Activated naive CD8-positive, alpha-beta T cell treated with anti-CD3 and anti-CD28 coated beads, Interleukin-2, amount 10 ng/mL, durations not matched to agents 7 days and 5 days (primary cell): Measurements from ENCODE around the gene RHEX. TPM values are rescaled to one million over a fixed set of nuclear protein-coding genes. Genes with fewer than 3 reads are reported as not detected.
A peak's percentile ranks its signal among the peaks of the same experiment; 100 is the strongest.
"Not testable (repeated sequence)": the region's sequence is repeated elsewhere in the genome, so short reads cannot be mapped to it uniquely, and the experiment has no call there.

Source experiments
- ATAC-seq: fragments of 150-1000 bp; cut with Tn5 transposase; one replicate; pipeline ENCODE4 v1.10.0; 2021; ENCODE audit warnings: low read depth, moderate library complexity
- POLR2A ChIA-PET: fragments of 350-600 bp; sonication (Branson Sonifier 250); formaldehyde crosslinking; loops from one replicate; lab custom pipeline; 2021; ENCODE audit warnings: antibody characterized with exemption; lab: Charles Lee
- DNase-seq: peaks from one replicate; pipeline ENCODE4 v3.0.0; 2021
- H3K27ac Mint-ChIP-seq: one replicate; pipeline ENCODE4 v1.8.0; 2022; ENCODE audit warnings: mild to moderate bottlenecking, mixed read lengths
- H3K27me3 Mint-ChIP-seq: one replicate; pipeline ENCODE4 v1.8.0; 2022; ENCODE audit warnings: mild to moderate bottlenecking, moderate library complexity, mixed read lengths
- H3K36me3 Mint-ChIP-seq: one replicate; pipeline ENCODE4 v1.8.0; 2021; ENCODE audit warnings: mild to moderate bottlenecking, mixed read lengths
- H3K4me1 Mint-ChIP-seq: one replicate; pipeline ENCODE4 v1.8.0; 2021; ENCODE audit warnings: mixed read lengths
- H3K4me3 Mint-ChIP-seq: one replicate; pipeline ENCODE4 v1.8.0; 2022; ENCODE audit warnings: mild to moderate bottlenecking, moderate library complexity, mixed read lengths
- H3K9me3 Mint-ChIP-seq: one replicate; pipeline ENCODE4 v1.8.0; 2021; ENCODE audit warnings: mixed read lengths
- total RNA-seq, 2 experiments: library from RNA; stranded (reverse); gene quantifications; one replicate each; pipeline ENCODE4 v1.2.3, GENCODE V29; 2021

The RHEX gene
- total RNA-seq, 2 experiments from 2014 or later, result not detected

GRCh38 chr1:206055639-206056323, 2.8 kb downstream of the RHEX start:
- POLR2A ChIA-PET, result interaction anchor here (1.0 kb wide), 1 partner anchor 25 kb away, joined by 3 read pairs; no protein-coding TSS in a partner anchor
- not testable (repeated sequence) for H3K9me3 Mint-ChIP-seq, H3K4me3 Mint-ChIP-seq, ATAC-seq, DNase-seq, H3K36me3 Mint-ChIP-seq, H3K27ac Mint-ChIP-seq
- H3K27me3 Mint-ChIP-seq, result peaks cover 24% of the 10 kb centered on the region
- H3K4me1 Mint-ChIP-seq, result peaks cover 11% of the 10 kb centered on the region

GRCh38 chr1:206058289-206058926, 5.4 kb downstream of the RHEX start:
- POLR2A ChIA-PET, H3K36me3 Mint-ChIP-seq, H3K27ac Mint-ChIP-seq, H3K4me1 Mint-ChIP-seq, DNase-seq, H3K4me3 Mint-ChIP-seq, ATAC-seq, H3K9me3 Mint-ChIP-seq: not testable (repeated sequence)
- peaks cover 26% of the 10 kb centered on the region for H3K27me3 Mint-ChIP-seq

GRCh38 chr1:206058927-206059292, 5.9 kb downstream of the RHEX start:
- POLR2A ChIA-PET, result no interaction called here

GRCh38 chr1:206059355-206059915, 6.5 kb downstream of the RHEX start:
- H3K4me1 Mint-ChIP-seq, result no peaks in the 10 kb centered on the region
- ATAC-seq (no peak), DNase-seq (no peak)
- H3K9me3 Mint-ChIP-seq, result peaks cover 2% of the 10 kb centered on the region
- H3K36me3 Mint-ChIP-seq, result no peaks in the 10 kb centered on the region
- POLR2A ChIA-PET, result no interaction called here
- peaks cover 26% of the 10 kb centered on the region for H3K27me3 Mint-ChIP-seq
- H3K4me3 Mint-ChIP-seq, result no peak overlapping the region
- H3K27ac Mint-ChIP-seq, result no peak overlapping the region

More at GRCh38 chr1:206058927-206059292, 5.9 kb downstream of the RHEX start:
- peaks cover 2% of the 10 kb centered on the region for H3K9me3 Mint-ChIP-seq
- DNase-seq (no peak), ATAC-seq (no peak)
- H3K27ac Mint-ChIP-seq, result no peak overlapping the region
- no peaks in the 10 kb centered on the region for H3K4me1 Mint-ChIP-seq
- H3K36me3 Mint-ChIP-seq, result no peaks in the 10 kb centered on the region
- peaks cover 26% of the 10 kb centered on the region for H3K27me3 Mint-ChIP-seq
- no peak overlapping the region for H3K4me3 Mint-ChIP-seq

- Mint-ChIP-seq H3K4me1 (peaks cover 1% of the 10 kb centered on the region), H3K36me3 (no peaks in the 10 kb centered on the region), H3K9me3 (peaks cover 2% of the 10 kb centered on the region), H3K27me3 (peaks cover 22% of the 10 kb centered on the region), H3K27ac (no peak overlapping the region), H3K4me3 (no peak overlapping the region)
- POLR2A ChIA-PET, result no interaction called here
- DNase-seq (no peak), ATAC-seq (no peak)
These were observed 7.9 kb downstream of the RHEX start for GRCh38 chr1:206060844-206061243.

GRCh38 chr1:206062464-206062863, 9.5 kb downstream of the RHEX start:
- Mint-ChIP-seq H3K36me3 (no peaks in the 10 kb centered on the region), H3K27me3 (peaks cover 26% of the 10 kb centered on the region), H3K4me3 (no peak overlapping the region), H3K4me1 (peaks cover 4% of the 10 kb centered on the region), H3K9me3 (peaks cover 2% of the 10 kb centered on the region), H3K27ac (no peak overlapping the region)
- DNase-seq (no peak), ATAC-seq (no peak)
- POLR2A ChIA-PET, result no interaction called here

GRCh38 chr1:206064001-206064400, 11.0 kb downstream of the RHEX start:
- ATAC-seq, result not testable (repeated sequence)

GRCh38 chr1:206064501-206064900, 11.5 kb downstream of the RHEX start:
- H3K4me3 Mint-ChIP-seq, H3K27ac Mint-ChIP-seq, ATAC-seq, POLR2A ChIA-PET, H3K9me3 Mint-ChIP-seq, DNase-seq, H3K36me3 Mint-ChIP-seq, H3K4me1 Mint-ChIP-seq: not testable (repeated sequence)
- H3K27me3 Mint-ChIP-seq, result peaks cover 38% of the 10 kb centered on the region

More at GRCh38 chr1:206064001-206064400, 11.0 kb downstream of the RHEX start:
- POLR2A ChIA-PET, H3K4me1 Mint-ChIP-seq, H3K27ac Mint-ChIP-seq, H3K9me3 Mint-ChIP-seq, H3K36me3 Mint-ChIP-seq, DNase-seq, H3K4me3 Mint-ChIP-seq: not testable (repeated sequence)
- peaks cover 33% of the 10 kb centered on the region for H3K27me3 Mint-ChIP-seq

- H3K27ac Mint-ChIP-seq, result no peak overlapping the region
- H3K4me3 Mint-ChIP-seq, result no peak overlapping the region
- H3K36me3 Mint-ChIP-seq, result no peaks in the 10 kb centered on the region
- peaks cover 36% of the 10 kb centered on the region for H3K27me3 Mint-ChIP-seq
- H3K4me1 Mint-ChIP-seq, result peaks cover 9% of the 10 kb centered on the region
- ATAC-seq (no peak), DNase-seq (no peak)
- peaks cover 2% of the 10 kb centered on the region for H3K9me3 Mint-ChIP-seq
- POLR2A ChIA-PET, result no interaction called here
These were observed 12.7 kb downstream of the RHEX start for GRCh38 chr1:206065547-206066145.

GRCh38 chr1:206066479-206067171, 13.7 kb downstream of the RHEX start:
- Mint-ChIP-seq H3K9me3 (peaks cover 2% of the 10 kb centered on the region), H3K4me3 (no peak overlapping the region), H3K27ac (no peak overlapping the region), H3K36me3 (no peaks in the 10 kb centered on the region), H3K27me3 (peaks cover 45% of the 10 kb centered on the region), H3K4me1 (peaks cover 9% of the 10 kb centered on the region)
- ATAC-seq (peak; percentile 73), DNase-seq (no peak)
- POLR2A ChIA-PET, result no interaction called here

- Mint-ChIP-seq H3K4me1 (peaks cover 9% of the 10 kb centered on the region), H3K4me3 (no peak overlapping the region), H3K9me3 (peaks cover 2% of the 10 kb centered on the region), H3K27ac (no peak overlapping the region), H3K36me3 (no peaks in the 10 kb centered on the region), H3K27me3 (peaks cover 45% of the 10 kb centered on the region)
- ATAC-seq, result no peak
- POLR2A ChIA-PET, result no interaction called here
- no peak for DNase-seq
These were observed 14.7 kb downstream of the RHEX start for GRCh38 chr1:206067486-206068227.

GRCh38 chr1:206068314-206068713, 15.3 kb downstream of the RHEX start:
- peaks cover 47% of the 10 kb centered on the region for H3K27me3 Mint-ChIP-seq
- H3K27ac Mint-ChIP-seq, result no peak overlapping the region
- POLR2A ChIA-PET, result no interaction called here
- DNase-seq, result no peak
- no peaks in the 10 kb centered on the region for H3K9me3 Mint-ChIP-seq
- ATAC-seq, result no peak
- H3K36me3 Mint-ChIP-seq, result no peaks in the 10 kb centered on the region
- no peak overlapping the region for H3K4me3 Mint-ChIP-seq
- peaks cover 9% of the 10 kb centered on the region for H3K4me1 Mint-ChIP-seq
